ENCODE data around the gene STRIP1.

DNA sequence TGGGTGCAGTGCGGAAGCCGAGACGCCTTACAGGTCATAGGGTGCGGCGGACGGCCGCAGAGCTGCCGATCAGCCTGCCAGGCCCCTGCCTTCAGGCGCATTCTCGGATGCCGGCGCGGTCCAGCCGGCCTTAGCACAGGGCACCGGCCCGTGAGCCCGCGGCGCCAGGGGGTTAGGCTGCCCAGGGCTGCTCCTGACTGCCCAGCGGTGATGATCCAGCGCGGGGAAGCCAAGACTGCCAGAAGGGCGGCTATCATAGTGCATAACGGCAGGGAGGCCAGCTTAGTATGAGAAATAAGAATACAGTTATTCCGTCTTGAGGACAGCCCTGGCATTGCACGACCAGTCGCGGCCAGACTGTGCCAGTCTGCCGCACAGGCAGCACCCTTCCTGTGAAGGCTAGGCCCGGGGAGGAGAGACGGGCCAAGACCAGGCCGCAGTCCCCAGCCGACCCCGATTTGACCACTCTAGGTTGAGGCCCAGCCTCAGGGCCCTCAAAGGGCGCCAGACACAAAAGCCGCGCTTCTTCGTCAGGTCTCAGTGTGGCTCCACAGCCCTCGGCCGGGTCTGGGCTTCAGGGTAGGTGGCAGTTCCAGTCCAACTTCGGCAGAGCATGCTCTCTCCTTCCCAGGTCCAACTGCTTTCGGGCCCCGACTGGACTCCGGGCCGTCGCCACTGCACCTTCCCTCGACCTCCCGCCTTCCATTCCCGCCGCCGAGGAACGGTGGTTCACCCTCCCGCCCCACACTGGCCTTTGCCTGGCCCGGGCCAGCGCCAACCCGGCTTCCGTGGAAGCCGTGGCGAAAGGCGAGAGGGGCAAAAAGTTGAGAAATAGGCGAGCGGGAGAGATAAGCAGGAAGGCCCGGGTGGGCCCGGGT is 35.2 kb downstream of the STRIP1 start:
- TF ChIP-seq, protein P1, sequence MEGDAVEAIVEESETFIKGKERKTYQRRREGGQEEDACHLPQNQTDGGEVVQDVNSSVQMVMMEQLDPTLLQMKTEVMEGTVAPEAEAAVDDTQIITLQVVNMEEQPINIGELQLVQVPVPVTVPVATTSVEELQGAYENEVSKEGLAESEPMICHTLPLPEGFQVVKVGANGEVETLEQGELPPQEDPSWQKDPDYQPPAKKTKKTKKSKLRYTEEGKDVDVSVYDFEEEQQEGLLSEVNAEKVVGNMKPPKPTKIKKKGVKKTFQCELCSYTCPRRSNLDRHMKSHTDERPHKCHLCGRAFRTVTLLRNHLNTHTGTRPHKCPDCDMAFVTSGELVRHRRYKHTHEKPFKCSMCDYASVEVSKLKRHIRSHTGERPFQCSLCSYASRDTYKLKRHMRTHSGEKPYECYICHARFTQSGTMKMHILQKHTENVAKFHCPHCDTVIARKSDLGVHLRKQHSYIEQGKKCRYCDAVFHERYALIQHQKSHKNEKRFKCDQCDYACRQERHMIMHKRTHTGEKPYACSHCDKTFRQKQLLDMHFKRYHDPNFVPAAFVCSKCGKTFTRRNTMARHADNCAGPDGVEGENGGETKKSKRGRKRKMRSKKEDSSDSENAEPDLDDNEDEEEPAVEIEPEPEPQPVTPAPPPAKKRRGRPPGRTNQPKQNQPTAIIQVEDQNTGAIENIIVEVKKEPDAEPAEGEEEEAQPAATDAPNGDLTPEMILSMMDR (conservative IDR thresholded peaks at IDR 0.05 in 1 of 2, IDR thresholded peaks at IDR 0.05 in 1 of 2; ENCODE audit: low read depth in 1 of 2, low read length in 2 of 2) = no peak
- peak; percentile 96 for TF ChIP-seq EZH2 (IDR thresholded peaks at IDR 0.05; ENCODE audit: low read length, missing control alignments)

Measured in fibroblast of lung (primary cell).